Ishikawa (cell line): ENCODE measurements around the gene FRS2.

Experiments
- EGR1 ChIP-seq: IDR thresholded peaks from 2 replicates; pipeline ENCODE4 v1.6.1; 2012
- EP300 ChIP-seq: IDR thresholded peaks from 2 replicates; pipeline ENCODE4 v1.6.1; 2012; ENCODE audit warnings: borderline replicate concordance
- FOXM1 ChIP-seq: IDR thresholded peaks from 2 replicates; pipeline ENCODE4 v1.6.1; 2012; ENCODE audit warnings: low read depth, borderline replicate concordance
- RAD21 ChIP-seq: IDR thresholded peaks from 2 replicates; pipeline ENCODE4 v1.6.1; 2012; ENCODE audit warnings: low read depth
- TAF1 ChIP-seq: IDR thresholded peaks from 2 replicates; pipeline ENCODE4 v1.6.1; 2012; ENCODE audit warnings: low read depth, mild to moderate bottlenecking
- TCF12 ChIP-seq: IDR thresholded peaks from 2 replicates; pipeline ENCODE4 v1.6.1; 2012; ENCODE audit warnings: low read depth
- TEAD4 ChIP-seq: IDR thresholded peaks from 2 replicates; pipeline ENCODE4 v1.6.1; 2012
- YY1 ChIP-seq: IDR thresholded peaks from 2 replicates; pipeline ENCODE4 v1.6.1; 2012; ENCODE audit warnings: low read depth
- TF ChIP-seq, protein P1 (sequence below): IDR thresholded peaks from 2 replicates; pipeline ENCODE4 v1.6.1; 2012; ENCODE audit warnings: low read depth, mild to moderate bottlenecking
- TF ChIP-seq, protein P2 (sequence below): IDR thresholded peaks from 2 replicates; pipeline ENCODE4 v1.6.1; 2012

DNA sequence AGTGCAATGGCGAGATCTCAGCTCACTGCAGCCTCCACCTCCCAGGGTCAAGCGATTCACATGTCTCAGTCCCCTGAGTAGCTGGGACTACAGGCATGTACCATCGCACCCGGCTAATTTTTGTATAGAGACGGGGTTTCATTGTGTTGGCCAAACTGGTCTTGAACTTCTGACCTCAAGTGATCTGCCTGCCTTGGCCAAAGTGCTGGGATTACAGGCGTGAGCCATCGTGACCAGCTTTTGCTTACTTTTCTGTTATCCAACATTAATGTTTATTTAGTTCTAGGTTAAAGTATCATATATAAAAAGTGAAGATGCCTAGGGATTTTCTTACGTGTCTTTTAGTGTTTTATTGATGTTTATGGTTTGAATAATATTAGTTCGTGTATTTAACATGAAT, 86.2 kb downstream of the FRS2 start:
- TF ChIP-seq TCF12 (no peak), EP300 (no peak), FOXM1 (no peak), TAF1 (no peak), TEAD4 (no peak), RAD21 (no peak), EGR1 (no peak), YY1 (no peak)
- TF ChIP-seq, protein P1, sequence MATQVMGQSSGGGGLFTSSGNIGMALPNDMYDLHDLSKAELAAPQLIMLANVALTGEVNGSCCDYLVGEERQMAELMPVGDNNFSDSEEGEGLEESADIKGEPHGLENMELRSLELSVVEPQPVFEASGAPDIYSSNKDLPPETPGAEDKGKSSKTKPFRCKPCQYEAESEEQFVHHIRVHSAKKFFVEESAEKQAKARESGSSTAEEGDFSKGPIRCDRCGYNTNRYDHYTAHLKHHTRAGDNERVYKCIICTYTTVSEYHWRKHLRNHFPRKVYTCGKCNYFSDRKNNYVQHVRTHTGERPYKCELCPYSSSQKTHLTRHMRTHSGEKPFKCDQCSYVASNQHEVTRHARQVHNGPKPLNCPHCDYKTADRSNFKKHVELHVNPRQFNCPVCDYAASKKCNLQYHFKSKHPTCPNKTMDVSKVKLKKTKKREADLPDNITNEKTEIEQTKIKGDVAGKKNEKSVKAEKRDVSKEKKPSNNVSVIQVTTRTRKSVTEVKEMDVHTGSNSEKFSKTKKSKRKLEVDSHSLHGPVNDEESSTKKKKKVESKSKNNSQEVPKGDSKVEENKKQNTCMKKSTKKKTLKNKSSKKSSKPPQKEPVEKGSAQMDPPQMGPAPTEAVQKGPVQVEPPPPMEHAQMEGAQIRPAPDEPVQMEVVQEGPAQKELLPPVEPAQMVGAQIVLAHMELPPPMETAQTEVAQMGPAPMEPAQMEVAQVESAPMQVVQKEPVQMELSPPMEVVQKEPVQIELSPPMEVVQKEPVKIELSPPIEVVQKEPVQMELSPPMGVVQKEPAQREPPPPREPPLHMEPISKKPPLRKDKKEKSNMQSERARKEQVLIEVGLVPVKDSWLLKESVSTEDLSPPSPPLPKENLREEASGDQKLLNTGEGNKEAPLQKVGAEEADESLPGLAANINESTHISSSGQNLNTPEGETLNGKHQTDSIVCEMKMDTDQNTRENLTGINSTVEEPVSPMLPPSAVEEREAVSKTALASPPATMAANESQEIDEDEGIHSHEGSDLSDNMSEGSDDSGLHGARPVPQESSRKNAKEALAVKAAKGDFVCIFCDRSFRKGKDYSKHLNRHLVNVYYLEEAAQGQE, result no peak
- TF ChIP-seq, protein P2, sequence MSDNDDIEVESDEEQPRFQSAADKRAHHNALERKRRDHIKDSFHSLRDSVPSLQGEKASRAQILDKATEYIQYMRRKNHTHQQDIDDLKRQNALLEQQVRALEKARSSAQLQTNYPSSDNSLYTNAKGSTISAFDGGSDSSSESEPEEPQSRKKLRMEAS, result no peak
